OCI-LY1 (cell line): Measurements from ENCODE around the gene CFL1.

Experiments used
- H2AFZ ChIP-seq: fragments of 200-600 bp; sonication (generic), shearing (Covaris generic); 2 replicates; pipeline ENCODE4 v1.6.0; 2014; ENCODE audit warnings: antibody characterized with exemption, mild to moderate bottlenecking, low read length
- H3F3A ChIP-seq: fragments of 200-600 bp; sonication (generic), shearing (Covaris generic); 2 replicates; pipeline ENCODE4 v1.6.0; 2014; ENCODE audit warnings: mild to moderate bottlenecking, antibody characterized with exemption, low read length, moderate library complexity; ENCODE audit not compliant: insufficient read depth
- H3K27ac ChIP-seq: fragments of 200-600 bp; sonication (generic); 2 replicates; pipeline ENCODE4 v1.5.1; 2014; ENCODE audit warnings: low read length, mixed run types, mild to moderate bottlenecking, low read depth; ENCODE audit not compliant: poor library complexity, severe bottlenecking
- H3K27me3 ChIP-seq: fragments of 200-600 bp; sonication (generic); 2 replicates; pipeline ENCODE4 v1.6.0; 2014; ENCODE audit warnings: antibody characterized with exemption, mild to moderate bottlenecking, low read length, moderate library complexity; ENCODE audit not compliant: insufficient read depth
- H3K36me3 ChIP-seq: fragments of 200-600 bp; sonication (generic); 2 replicates; pipeline ENCODE4 v1.6.1; 2014; ENCODE audit warnings: mild to moderate bottlenecking, antibody characterized with exemption, low read length, moderate library complexity, mixed read lengths; ENCODE audit not compliant: insufficient read depth
- H3K4me1 ChIP-seq: fragments of 200-600 bp; sonication (generic); 2 replicates; pipeline ENCODE4 v1.5.1; 2014; ENCODE audit warnings: mild to moderate bottlenecking, low read length, moderate library complexity; ENCODE audit not compliant: insufficient read depth, severe bottlenecking
- H3K4me2 ChIP-seq: fragments of 200-600 bp; sonication (generic), shearing (Covaris generic); 2 replicates; pipeline ENCODE4 v1.6.1; 2014; ENCODE audit warnings: low read length
- H3K4me3 ChIP-seq: fragments of 200-600 bp; sonication (generic); 2 replicates; pipeline ENCODE4 v1.5.1; 2014; ENCODE audit warnings: low read length, low read depth, mild to moderate bottlenecking, mixed read lengths; ENCODE audit not compliant: poor library complexity, severe bottlenecking
- H3K79me2 ChIP-seq: fragments of 200-600 bp; shearing (Covaris generic); 2 replicates; pipeline ENCODE4 v1.6.1; 2016; ENCODE audit warnings: mixed run types, low read length, mixed read lengths; ENCODE audit not compliant: insufficient read depth
- H3K9ac ChIP-seq: fragments of 200-600 bp; sonication (generic), shearing (Covaris generic); 2 replicates; pipeline ENCODE4 v1.6.1; 2014; ENCODE audit warnings: mild to moderate bottlenecking, low read length, mixed read lengths
- H3K9me2 ChIP-seq: fragments of 200-600 bp; sonication (generic), shearing (Covaris generic); 2 replicates; pipeline ENCODE4 v1.6.1; 2014; ENCODE audit warnings: low read depth, mild to moderate bottlenecking, low read length, mixed read lengths
- H3K9me3 ChIP-seq: fragments of 200-600 bp; shearing (Covaris generic); 2 replicates; pipeline ENCODE4 v1.6.1; 2014; ENCODE audit warnings: low read length, mixed read lengths
- H4K20me1 ChIP-seq: fragments of 200-600 bp; sonication (generic), shearing (Covaris generic); 2 replicates; pipeline ENCODE4 v1.6.0; 2016; ENCODE audit warnings: mild to moderate bottlenecking, low read length; ENCODE audit not compliant: insufficient read depth
- CTCF ChIP-seq: fragments of 200-600 bp; sonication (generic), shearing (Covaris generic); IDR thresholded peaks from 2 replicates; pipeline ENCODE4 v1.5.1; 2017; ENCODE audit warnings: mild to moderate bottlenecking, antibody characterized with exemption, low read length, moderate library complexity, mixed read lengths
- EZH2 ChIP-seq: fragments of 200-600 bp; sonication (generic), shearing (Covaris generic); IDR thresholded peaks from 2 replicates; pipeline ENCODE4 v1.8.0; 2017; ENCODE audit warnings: borderline replicate concordance, mixed run types, mild to moderate bottlenecking, antibody characterized with exemption, low read length, moderate library complexity, mixed read lengths

CFL1 gene

DNA sequence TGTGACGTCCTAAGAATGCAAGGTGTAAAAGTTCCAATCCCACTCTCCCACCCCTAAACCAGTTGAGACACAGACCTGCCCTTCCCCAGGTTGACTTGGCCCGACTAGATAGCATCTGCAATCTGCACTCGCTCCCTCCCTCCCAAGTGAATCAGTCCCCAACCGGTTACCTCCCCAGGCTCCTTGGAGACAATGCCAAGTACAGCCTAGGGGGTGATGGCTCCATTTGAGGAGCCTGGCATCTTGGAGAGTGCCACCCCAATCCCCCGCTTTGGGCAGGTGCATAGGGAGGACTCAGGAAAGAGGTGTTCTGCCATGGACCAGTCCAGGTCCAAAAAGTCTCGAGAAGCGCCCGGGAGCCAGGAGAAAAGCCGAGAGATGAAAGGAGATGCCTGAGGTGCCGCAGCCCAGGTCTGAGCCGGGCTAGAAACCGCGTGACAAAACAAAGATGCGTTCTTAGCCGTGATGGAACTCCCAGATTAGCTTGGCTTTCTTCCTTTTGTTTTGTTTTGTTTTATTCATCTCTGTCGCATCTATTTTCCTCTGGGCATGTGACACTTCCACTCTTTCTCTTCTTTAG is 42.9 kb downstream of the CFL1 start:
- H3K27ac ChIP-seq, result no peak overlapping the region
- TF ChIP-seq EZH2, result no peak

GRCh38 chr11:65814131-65814985 is 43.6 kb downstream of the CFL1 start:
- H2AFZ ChIP-seq, result no peak overlapping the region
- H3K27ac ChIP-seq, result no peak overlapping the region
- H3K4me1 ChIP-seq, result peaks cover 7% of the 10 kb centered on the region
- H3K36me3 ChIP-seq, result no peaks in the 10 kb centered on the region
- H3K27me3 ChIP-seq, result peaks cover 8% of the 10 kb centered on the region
- H3K9ac ChIP-seq, result no peak overlapping the region
- no peaks in the 10 kb centered on the region for H3K9me3 ChIP-seq
- no peaks in the 10 kb centered on the region for H3K79me2 ChIP-seq
- H3K4me2 ChIP-seq, result no peak overlapping the region
- TF ChIP-seq EZH2, result no peak
- TF ChIP-seq CTCF, result no peak
- H4K20me1 ChIP-seq, result no peaks in the 10 kb centered on the region
- no peaks in the 10 kb centered on the region for H3K9me2 ChIP-seq
- no peak overlapping the region for H3K4me3 ChIP-seq
- H3F3A ChIP-seq, result no peaks in the 10 kb centered on the region

More for the DNA sequence above, 42.9 kb downstream of the CFL1 start:
- H3F3A ChIP-seq, result no peaks in the 10 kb centered on the region
- H3K79me2 ChIP-seq, result no peaks in the 10 kb centered on the region
- no peak overlapping the region for H2AFZ ChIP-seq
- H3K9me3 ChIP-seq, result no peaks in the 10 kb centered on the region
- H3K36me3 ChIP-seq, result no peaks in the 10 kb centered on the region
- no peak overlapping the region for H3K4me3 ChIP-seq
- H3K9me2 ChIP-seq, result no peaks in the 10 kb centered on the region
- no peak overlapping the region for H3K4me2 ChIP-seq
- no peaks in the 10 kb centered on the region for H4K20me1 ChIP-seq
- no peak overlapping the region for H3K9ac ChIP-seq
- peaks cover 8% of the 10 kb centered on the region for H3K27me3 ChIP-seq
- peaks cover 7% of the 10 kb centered on the region for H3K4me1 ChIP-seq

GRCh38 chr11:65811764-65812475 is 46.1 kb downstream of the CFL1 start:
- H3K9ac ChIP-seq, result no peak overlapping the region

More at GRCh38 chr11:65811764-65812475, 46.1 kb downstream of the CFL1 start:
- Histone ChIP-seq H3K4me3 (no peak overlapping the region), H3K9me3 (no peaks in the 10 kb centered on the region), H2AFZ (no peak overlapping the region), H3K4me2 (no peak overlapping the region), H3K36me3 (no peaks in the 10 kb centered on the region), H3F3A (no peaks in the 10 kb centered on the region), H3K27me3 (peaks cover 18% of the 10 kb centered on the region), H3K79me2 (no peaks in the 10 kb centered on the region), H3K27ac (no peak overlapping the region), H4K20me1 (no peaks in the 10 kb centered on the region), H3K4me1 (no peaks in the 10 kb centered on the region), H3K9me2 (no peaks in the 10 kb centered on the region)
- TF ChIP-seq EZH2, result no peak
- no peak for TF ChIP-seq CTCF
